COLO668 (cell line): ENCODE data around the gene PRAMEF26.
"Not testable (repeated sequence)": the region's sequence is repeated elsewhere in the genome, so short reads cannot be mapped to it uniquely, and the experiment has no call there.

Source experiments
- DNase-seq: peaks from one replicate; lab custom pipeline; 2025; ENCODE audit not compliant: unreplicated experiment; lab: John Stamatoyannopoulos, UW

PRAMEF26 gene

DNA sequence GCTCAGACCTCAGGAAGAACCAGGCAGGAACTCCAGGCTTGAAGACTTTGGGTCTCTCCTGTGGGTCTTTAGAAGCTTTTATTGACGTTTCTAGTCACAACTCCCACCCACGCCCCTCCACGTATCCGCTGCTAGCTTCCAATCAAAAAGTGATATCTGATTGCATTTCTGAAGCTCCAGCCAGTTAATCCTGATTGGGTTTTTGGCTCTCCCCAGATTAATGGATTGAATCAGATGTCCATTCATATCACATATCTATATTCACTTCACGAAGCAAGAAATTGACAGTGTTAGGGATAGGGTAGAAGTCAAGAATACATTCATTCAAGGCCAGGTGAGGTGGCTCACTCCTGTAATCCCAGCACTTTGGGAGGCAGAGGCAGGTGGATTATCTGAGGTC, at the start of gene PRAMEF26:
TSS of gene PRAMEF26 (minus strand) at position 101 of the 400 bp plus-strand sequence. CDS start 2,914 bp downstream, outside the sequence.
- DNase-seq = not testable (repeated sequence)

DNA sequence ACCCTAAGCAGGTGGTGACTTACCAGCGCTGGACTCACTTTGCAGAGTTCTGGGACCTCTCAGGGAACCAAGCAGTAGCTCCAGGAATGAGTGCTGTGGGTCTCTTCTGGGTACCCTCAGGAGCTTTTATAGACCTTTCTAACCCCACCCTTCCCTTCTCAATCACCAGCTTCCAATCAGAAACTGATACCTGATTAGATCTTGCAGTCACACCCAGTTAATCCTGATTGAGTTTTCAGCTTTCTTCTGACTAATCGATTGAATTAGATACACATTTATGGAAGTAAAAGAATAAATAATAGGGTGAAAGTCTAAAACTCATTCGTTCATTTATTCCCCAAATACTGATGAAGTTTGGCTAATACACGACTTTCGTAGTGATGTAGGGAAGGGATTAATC, 45.5 kb upstream of the PRAMEF26 start, which contains the start of gene PRAMEF13:
TSS of gene PRAMEF13 (minus strand) at position 101 of the 400 bp plus-strand sequence. CDS start 1,820 bp downstream, outside the sequence.
- not testable (repeated sequence) for DNase-seq

DNA sequence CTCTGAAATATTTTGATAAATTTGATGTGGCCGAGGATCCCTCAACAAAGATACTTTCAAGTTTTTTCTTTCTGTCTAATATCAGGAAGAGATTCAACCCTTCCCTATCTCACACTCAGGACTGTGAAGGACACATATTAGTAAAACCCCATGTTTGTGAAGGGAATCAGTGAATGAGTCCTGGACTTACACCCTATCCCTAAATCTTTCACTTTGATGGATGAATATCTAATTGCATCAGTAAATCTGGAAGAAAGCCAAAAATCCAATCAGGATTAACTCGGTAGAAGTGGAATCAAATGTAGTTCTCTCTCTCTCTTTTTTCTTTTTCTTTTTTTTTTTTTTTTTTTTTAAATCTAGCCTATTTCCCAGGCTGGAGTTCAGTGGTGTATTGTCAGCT, 15.7 kb upstream of the PRAMEF26 start, which contains the start of gene PRAMEF9:
TSS of gene PRAMEF9 (plus strand) at position 301 of the 400 bp plus-strand sequence. CDS start 3,433 bp downstream, outside the sequence.
- DNase-seq = not testable (repeated sequence)

DNA sequence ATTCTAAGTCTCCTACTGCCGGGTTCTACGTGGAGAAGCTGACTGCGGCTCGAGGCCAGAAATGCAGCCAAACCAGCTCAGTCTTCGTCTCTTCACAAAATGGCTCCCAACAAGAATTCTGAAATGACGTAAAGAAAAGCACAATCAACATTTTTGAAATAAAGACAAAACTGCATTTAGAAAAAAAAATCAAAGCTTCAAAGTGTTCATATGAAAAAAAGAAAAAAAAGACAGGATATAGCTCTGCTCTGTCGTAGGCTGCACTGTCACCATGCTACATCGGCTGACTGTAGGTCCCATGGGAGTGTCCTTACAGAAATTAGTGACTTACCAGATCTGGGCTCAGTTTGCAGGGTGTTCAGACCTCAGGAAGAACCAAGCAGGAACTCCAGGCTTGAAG, 9.7 kb upstream of the PRAMEF26 start, which contains the start of gene HNRNPCL4:
TSS of gene HNRNPCL4 (minus strand) at position 101 of the 400 bp plus-strand sequence. CDS start 164 bp downstream, outside the sequence.
- not testable (repeated sequence) for DNase-seq

DNA sequence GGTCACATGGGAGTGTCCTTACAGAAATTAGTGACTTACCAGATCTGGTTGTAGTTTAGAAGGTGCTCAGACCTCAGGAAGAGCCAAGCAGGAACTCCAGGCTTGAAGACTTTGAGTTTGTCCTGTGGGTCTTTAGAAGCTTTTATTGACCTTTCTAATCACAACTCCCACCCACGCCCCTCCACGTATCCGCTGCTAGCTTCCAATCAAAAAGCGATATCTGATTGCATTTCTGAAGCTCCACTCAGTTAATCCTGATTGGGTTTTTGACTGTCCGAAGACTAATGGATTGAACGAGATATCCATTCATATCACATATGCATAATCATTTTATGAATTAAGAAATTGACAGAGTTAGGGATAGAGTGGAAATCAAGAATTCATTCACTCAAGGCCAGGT, 39.1 kb downstream of the PRAMEF26 start, which contains the start of gene HNRNPCL2:
TSS of gene HNRNPCL2 (minus strand) at position 101 of the 400 bp plus-strand sequence. CDS start 454 bp downstream, outside the sequence.
- DNase-seq = not testable (repeated sequence)
